NCI-H1417 (cell line): ENCODE results near the gene HBS1L.
A peak's percentile ranks its signal among the peaks of the same experiment; 100 is the strongest.

Source experiments
- DNase-seq, 3 experiments: peaks; one replicate each; lab custom pipeline; 2025; lab: John Stamatoyannopoulos, UW

HBS1L gene

GRCh38 chr6:135054569-135055498 lies at the start of gene HBS1L:
Gene HBS1L, minus strand, starts transcription at chr6:135054822. Its CDS starts 131 bp downstream, at chr6:135054691.
- DNase-seq, result peak; percentile 97 to 100 (median 99)

- DNase-seq, result no peak
These were observed 49.6 kb upstream of the HBS1L start for GRCh38 chr6:135104199-135104598.

GRCh38 chr6:135102191-135102590 lies 47.6 kb upstream of the HBS1L start:
- no peak for DNase-seq

GRCh38 chr6:135097172-135097571 lies 42.5 kb upstream of the HBS1L start:
- DNase-seq, result no peak

GRCh38 chr6:135096403-135097130 lies 41.9 kb upstream of the HBS1L start:
- DNase-seq, result peak in 2 of 3 experiments; percentile 10 to 70

GRCh38 chr6:135095716-135096115 lies 41.1 kb upstream of the HBS1L start:
- no peak for DNase-seq

- no peak for DNase-seq
These were observed 39.8 kb upstream of the HBS1L start for GRCh38 chr6:135094403-135094821.

GRCh38 chr6:135093578-135093977 lies 39.0 kb upstream of the HBS1L start:
- DNase-seq, result no peak

- DNase-seq, result no peak
These were observed 38.1 kb upstream of the HBS1L start for GRCh38 chr6:135092724-135093123.

- no peak for DNase-seq
These were observed 36.2 kb upstream of the HBS1L start for GRCh38 chr6:135090819-135091218.

GRCh38 chr6:135089901-135090300 lies 35.3 kb upstream of the HBS1L start:
- no peak for DNase-seq

GRCh38 chr6:135088818-135089809 lies 34.5 kb upstream of the HBS1L start:
- peak; percentile 9 to 22 (median 9) for DNase-seq

GRCh38 chr6:135088281-135088680 lies 33.7 kb upstream of the HBS1L start:
- no peak for DNase-seq

- no peak for DNase-seq
These were observed 33.2 kb upstream of the HBS1L start for GRCh38 chr6:135087803-135088202.

- no peak for DNase-seq
These were observed 32.8 kb upstream of the HBS1L start for GRCh38 chr6:135087403-135087802.

- no peak for DNase-seq
These were observed 31.8 kb upstream of the HBS1L start for GRCh38 chr6:135086414-135086764.

GRCh38 chr6:135085700-135086413 lies 31.2 kb upstream of the HBS1L start:
- no peak for DNase-seq

- DNase-seq, result no peak
These were observed 30.3 kb upstream of the HBS1L start for GRCh38 chr6:135084916-135085269.

GRCh38 chr6:135084001-135084915 lies 29.6 kb upstream of the HBS1L start:
- no peak for DNase-seq

GRCh38 chr6:135081966-135082365 lies 27.3 kb upstream of the HBS1L start:
- DNase-seq, result no peak
